KMS-11 (cell line): Measurements from ENCODE around the gene MMD.
A peak's percentile ranks its signal among the peaks of the same experiment; 100 is the strongest.

Experiments
- H2AFZ ChIP-seq: fragments of 200-600 bp; sonication (generic); 2 replicates; pipeline ENCODE4 v1.6.1; 2016; ENCODE audit warnings: antibody characterized with exemption, mixed run types, low read depth
- H3K27ac ChIP-seq: fragments of 200-600 bp; sonication (generic); 2 replicates; pipeline ENCODE4 v1.6.1; 2016; ENCODE audit warnings: mild to moderate bottlenecking, mixed run types
- H3K27me3 ChIP-seq: fragments of 200-600 bp; sonication (generic); 2 replicates; pipeline ENCODE4 v1.6.1; 2017; ENCODE audit warnings: mild to moderate bottlenecking, low read depth, mixed run types, moderate library complexity; ENCODE audit not compliant: insufficient read depth
- H3K36me3 ChIP-seq: fragments of 200-600 bp; sonication (generic); 2 replicates; pipeline ENCODE4 v1.6.1; 2017; ENCODE audit warnings: mild to moderate bottlenecking, mixed run types; ENCODE audit not compliant: insufficient read depth
- H3K4me1 ChIP-seq: fragments of 200-600 bp; sonication (generic); 2 replicates; pipeline ENCODE4 v1.6.1; 2016; ENCODE audit warnings: mild to moderate bottlenecking, low read depth, mixed run types; ENCODE audit not compliant: poor library complexity, severe bottlenecking
- H3K4me2 ChIP-seq: fragments of 200-600 bp; sonication (generic); 2 replicates; pipeline ENCODE4 v1.7.0; 2016; ENCODE audit warnings: mild to moderate bottlenecking, mixed run types
- H3K4me3 ChIP-seq: fragments of 200-600 bp; sonication (generic); IDR thresholded peaks from 2 replicates; pipeline ENCODE4 v1.6.1; 2017; ENCODE audit warnings: low read depth, low read length, mixed read lengths; ENCODE audit not compliant: insufficient read depth
- H3K79me2 ChIP-seq: fragments of 200-600 bp; sonication (generic); 2 replicates; pipeline ENCODE4 v1.6.1; 2016; ENCODE audit warnings: low read depth, mixed run types; ENCODE audit not compliant: insufficient read depth
- H3K9ac ChIP-seq: fragments of 200-600 bp; sonication (generic); 2 replicates; pipeline ENCODE4 v1.6.1; 2016; ENCODE audit warnings: mild to moderate bottlenecking, mixed run types
- H4K20me1 ChIP-seq: fragments of 200-600 bp; sonication (generic); 2 replicates; pipeline ENCODE4 v1.6.1; 2016; ENCODE audit warnings: mild to moderate bottlenecking, mixed run types; ENCODE audit not compliant: insufficient read depth
- CTCF ChIP-seq: fragments of 200-600 bp; sonication (generic); conservative IDR thresholded peaks from 2 replicates; pipeline ENCODE4 v1.6.1; 2017; ENCODE audit warnings: low read depth, mild to moderate bottlenecking, antibody characterized with exemption, low read length, moderate library complexity, mixed read lengths

Gene MMD

GRCh38 chr17:55454906-55455474 lies 33.4 kb upstream of the MMD start:
- H4K20me1 ChIP-seq, result no peaks in the 10 kb centered on the region
- no peak overlapping the region for H3K4me2 ChIP-seq
- no peak overlapping the region for H3K27ac ChIP-seq
- no peaks in the 10 kb centered on the region for H3K27me3 ChIP-seq
- no peak overlapping the region for H2AFZ ChIP-seq
- no peak for TF ChIP-seq CTCF
- no peaks in the 10 kb centered on the region for H3K36me3 ChIP-seq
- no peaks in the 10 kb centered on the region for H3K79me2 ChIP-seq
- H3K9ac ChIP-seq, result no peak overlapping the region
- H3K4me3 ChIP-seq, result no peak overlapping the region
- H3K4me1 ChIP-seq, result peaks cover 7% of the 10 kb centered on the region

GRCh38 chr17:55453839-55454557 lies 32.4 kb upstream of the MMD start:
- TF ChIP-seq CTCF, result no peak
- no peak overlapping the region for H3K9ac ChIP-seq
- H3K4me2 ChIP-seq, result no peak overlapping the region
- no peaks in the 10 kb centered on the region for H3K27me3 ChIP-seq
- no peaks in the 10 kb centered on the region for H4K20me1 ChIP-seq
- H3K79me2 ChIP-seq, result no peaks in the 10 kb centered on the region
- peaks cover 7% of the 10 kb centered on the region for H3K4me1 ChIP-seq
- no peak overlapping the region for H2AFZ ChIP-seq
- H3K27ac ChIP-seq, result no peak overlapping the region
- no peaks in the 10 kb centered on the region for H3K36me3 ChIP-seq
- H3K4me3 ChIP-seq, result no peak overlapping the region

- no peak for TF ChIP-seq CTCF
- H3K36me3 ChIP-seq, result no peaks in the 10 kb centered on the region
- H3K27me3 ChIP-seq, result no peaks in the 10 kb centered on the region
- no peak overlapping the region for H3K4me3 ChIP-seq
- H3K9ac ChIP-seq, result no peak overlapping the region
- peaks cover 7% of the 10 kb centered on the region for H3K4me1 ChIP-seq
- H3K79me2 ChIP-seq, result no peaks in the 10 kb centered on the region
- peak overlapping the region; percentile 17; the same call in 1 of the 2 replicates for H2AFZ ChIP-seq
- H3K27ac ChIP-seq, result no peak overlapping the region
- H3K4me2 ChIP-seq, result no peak overlapping the region
- no peaks in the 10 kb centered on the region for H4K20me1 ChIP-seq
These were observed 30.6 kb upstream of the MMD start for GRCh38 chr17:55452139-55452790.

- Histone ChIP-seq H3K27ac (no peak overlapping the region), H3K4me1 (peaks cover 7% of the 10 kb centered on the region)
These were observed 30.1 kb upstream of the MMD start for GRCh38 chr17:55451758-55452138.

More at GRCh38 chr17:55451758-55452138, 30.1 kb upstream of the MMD start:
- no peaks in the 10 kb centered on the region for H4K20me1 ChIP-seq
- H3K36me3 ChIP-seq, result no peaks in the 10 kb centered on the region
- H3K9ac ChIP-seq, result no peak overlapping the region
- no peak for TF ChIP-seq CTCF
- H3K27me3 ChIP-seq, result no peaks in the 10 kb centered on the region
- H3K4me3 ChIP-seq, result no peak overlapping the region
- H3K4me2 ChIP-seq, result no peak overlapping the region
- no peak overlapping the region; the same call in 1 of the 2 replicates for H2AFZ ChIP-seq
- no peaks in the 10 kb centered on the region for H3K79me2 ChIP-seq
